C4-2B (cell line): ENCODE data around the gene TEX14.

Experiments
- ZFX ChIP-seq: fragments of 450-650 bp; IDR thresholded peaks from 2 replicates; pipeline ENCODE4 v1.6.1; 2017
- TF ChIP-seq, protein P1 (sequence below): fragments of 450-650 bp; conservative IDR thresholded peaks from 2 replicates; pipeline ENCODE4 v1.5.1; 2017; ENCODE audit warnings: mild to moderate bottlenecking

DNA sequence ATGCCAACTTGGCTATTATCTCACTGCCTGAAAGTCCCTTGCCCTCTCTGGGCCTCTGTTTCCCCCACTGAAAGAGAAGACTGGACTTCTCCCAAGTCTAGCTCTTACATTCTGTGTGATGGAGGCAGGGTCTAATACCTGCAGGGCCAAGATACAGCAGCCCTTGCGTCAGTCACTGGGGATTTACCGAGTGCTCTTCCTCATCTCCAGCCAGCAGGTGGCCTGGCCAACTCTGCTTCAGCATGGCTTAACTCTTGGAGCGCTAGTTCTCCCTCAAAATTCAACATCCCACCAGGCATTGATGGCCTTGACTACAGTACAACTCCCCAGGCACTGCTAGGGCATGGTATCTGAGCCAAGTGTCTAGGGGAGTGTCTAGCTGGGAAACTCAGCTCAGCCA, 157.5 kb downstream of the TEX14 start:
- TF ChIP-seq, protein P1, sequence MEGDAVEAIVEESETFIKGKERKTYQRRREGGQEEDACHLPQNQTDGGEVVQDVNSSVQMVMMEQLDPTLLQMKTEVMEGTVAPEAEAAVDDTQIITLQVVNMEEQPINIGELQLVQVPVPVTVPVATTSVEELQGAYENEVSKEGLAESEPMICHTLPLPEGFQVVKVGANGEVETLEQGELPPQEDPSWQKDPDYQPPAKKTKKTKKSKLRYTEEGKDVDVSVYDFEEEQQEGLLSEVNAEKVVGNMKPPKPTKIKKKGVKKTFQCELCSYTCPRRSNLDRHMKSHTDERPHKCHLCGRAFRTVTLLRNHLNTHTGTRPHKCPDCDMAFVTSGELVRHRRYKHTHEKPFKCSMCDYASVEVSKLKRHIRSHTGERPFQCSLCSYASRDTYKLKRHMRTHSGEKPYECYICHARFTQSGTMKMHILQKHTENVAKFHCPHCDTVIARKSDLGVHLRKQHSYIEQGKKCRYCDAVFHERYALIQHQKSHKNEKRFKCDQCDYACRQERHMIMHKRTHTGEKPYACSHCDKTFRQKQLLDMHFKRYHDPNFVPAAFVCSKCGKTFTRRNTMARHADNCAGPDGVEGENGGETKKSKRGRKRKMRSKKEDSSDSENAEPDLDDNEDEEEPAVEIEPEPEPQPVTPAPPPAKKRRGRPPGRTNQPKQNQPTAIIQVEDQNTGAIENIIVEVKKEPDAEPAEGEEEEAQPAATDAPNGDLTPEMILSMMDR: no peak
- no peak for TF ChIP-seq ZFX
